GM21390 (cell line): ENCODE measurements around the gene CDKN2AIP.
A peak's percentile ranks its signal among the peaks of the same experiment; 100 is the strongest.

ENCODE experiments used
- ATAC-seq: cut with Tn5 transposase; IDR thresholded peaks from one replicate; pipeline ENCODE4 v1.9.1; 2021; ENCODE audit not compliant: unreplicated experiment

CDKN2AIP gene, protein sequence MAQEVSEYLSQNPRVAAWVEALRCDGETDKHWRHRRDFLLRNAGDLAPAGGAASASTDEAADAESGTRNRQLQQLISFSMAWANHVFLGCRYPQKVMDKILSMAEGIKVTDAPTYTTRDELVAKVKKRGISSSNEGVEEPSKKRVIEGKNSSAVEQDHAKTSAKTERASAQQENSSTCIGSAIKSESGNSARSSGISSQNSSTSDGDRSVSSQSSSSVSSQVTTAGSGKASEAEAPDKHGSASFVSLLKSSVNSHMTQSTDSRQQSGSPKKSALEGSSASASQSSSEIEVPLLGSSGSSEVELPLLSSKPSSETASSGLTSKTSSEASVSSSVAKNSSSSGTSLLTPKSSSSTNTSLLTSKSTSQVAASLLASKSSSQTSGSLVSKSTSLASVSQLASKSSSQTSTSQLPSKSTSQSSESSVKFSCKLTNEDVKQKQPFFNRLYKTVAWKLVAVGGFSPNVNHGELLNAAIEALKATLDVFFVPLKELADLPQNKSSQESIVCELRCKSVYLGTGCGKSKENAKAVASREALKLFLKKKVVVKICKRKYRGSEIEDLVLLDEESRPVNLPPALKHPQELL

DNA sequence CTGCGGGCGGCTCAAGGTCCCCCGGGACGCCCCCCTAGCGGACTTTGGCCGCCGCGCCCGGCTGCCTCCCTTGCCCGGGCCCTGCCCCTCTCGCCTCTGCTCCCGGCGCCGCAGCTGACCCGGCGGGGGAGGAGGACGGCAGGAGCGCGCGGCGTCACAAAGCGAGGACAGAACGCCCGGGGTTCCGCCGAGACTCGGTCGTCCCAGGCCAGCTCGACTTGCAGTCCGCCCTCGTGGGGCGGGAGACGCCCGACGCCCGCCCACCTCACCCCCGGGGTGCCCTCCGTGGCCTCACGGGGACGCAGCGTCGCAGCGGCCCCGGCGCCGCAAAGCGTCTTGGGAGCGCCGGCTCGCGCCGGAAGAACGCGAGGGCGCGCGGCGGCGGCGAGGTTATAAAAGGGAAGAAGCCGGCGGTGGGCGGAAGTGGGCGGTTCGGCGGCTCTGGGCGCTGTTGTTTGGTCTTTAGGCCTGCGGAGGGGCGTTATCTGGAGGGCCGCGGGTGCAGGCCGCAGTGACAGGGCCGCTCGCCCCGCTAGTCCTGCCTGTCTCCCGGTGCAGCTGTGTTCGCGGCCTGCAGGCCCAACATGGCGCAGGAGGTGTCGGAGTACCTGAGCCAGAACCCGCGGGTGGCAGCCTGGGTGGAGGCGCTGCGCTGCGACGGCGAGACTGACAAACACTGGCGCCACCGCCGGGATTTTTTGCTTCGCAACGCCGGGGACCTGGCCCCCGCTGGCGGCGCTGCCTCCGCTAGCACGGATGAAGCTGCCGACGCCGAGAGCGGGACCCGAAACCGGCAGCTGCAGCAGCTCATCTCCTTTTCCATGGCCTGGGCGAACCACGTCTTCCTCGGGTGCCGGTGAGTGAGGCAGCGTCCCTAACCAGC is at the start of gene CDKN2AIP:
CDKN2AIP (plus strand) TSS at position 423 of the 883 bp plus-strand sequence; CDS start at position 585, 162 bp downstream.
- ATAC-seq: peak; percentile 86

DNA sequence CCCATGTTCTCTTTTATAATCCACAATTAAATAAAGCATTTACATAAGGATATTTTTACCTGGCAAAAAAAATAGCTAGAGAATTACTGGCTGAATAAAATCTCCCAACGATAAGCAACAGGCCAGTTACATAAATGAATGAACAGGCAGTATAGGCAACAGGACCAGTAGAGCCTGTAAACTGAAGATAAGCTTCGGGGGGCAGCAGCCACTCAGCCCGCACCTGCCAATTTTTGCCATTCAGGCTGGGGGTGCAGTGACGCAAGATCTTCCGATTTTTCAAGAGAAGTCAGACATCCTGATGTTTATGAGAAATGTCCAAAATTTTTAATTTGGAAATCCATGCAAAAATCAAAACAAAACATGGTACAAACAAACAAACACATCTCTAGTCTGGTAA is 49.0 kb upstream of the CDKN2AIP start:
- ATAC-seq: no peak

DNA sequence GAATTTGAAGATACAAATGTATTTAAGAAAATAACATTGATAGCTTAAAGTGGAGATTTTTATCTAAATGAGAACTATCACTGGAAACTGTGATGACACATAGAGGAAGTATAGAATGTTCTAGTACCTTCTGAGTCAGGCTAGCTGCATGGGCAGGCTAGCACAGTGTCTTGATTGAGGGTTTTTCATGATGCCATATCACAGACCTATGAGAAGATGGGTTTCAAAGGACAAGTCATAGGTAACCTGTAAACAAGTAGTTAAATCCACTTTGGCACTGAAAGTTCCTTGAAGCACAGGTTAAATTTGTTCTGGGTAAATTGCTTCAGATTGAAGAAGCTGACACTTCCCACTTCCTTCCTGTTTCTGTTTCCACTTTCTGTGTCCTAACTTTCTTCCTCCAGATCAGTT is 48.2 kb upstream of the CDKN2AIP start:
- no peak for ATAC-seq

DNA sequence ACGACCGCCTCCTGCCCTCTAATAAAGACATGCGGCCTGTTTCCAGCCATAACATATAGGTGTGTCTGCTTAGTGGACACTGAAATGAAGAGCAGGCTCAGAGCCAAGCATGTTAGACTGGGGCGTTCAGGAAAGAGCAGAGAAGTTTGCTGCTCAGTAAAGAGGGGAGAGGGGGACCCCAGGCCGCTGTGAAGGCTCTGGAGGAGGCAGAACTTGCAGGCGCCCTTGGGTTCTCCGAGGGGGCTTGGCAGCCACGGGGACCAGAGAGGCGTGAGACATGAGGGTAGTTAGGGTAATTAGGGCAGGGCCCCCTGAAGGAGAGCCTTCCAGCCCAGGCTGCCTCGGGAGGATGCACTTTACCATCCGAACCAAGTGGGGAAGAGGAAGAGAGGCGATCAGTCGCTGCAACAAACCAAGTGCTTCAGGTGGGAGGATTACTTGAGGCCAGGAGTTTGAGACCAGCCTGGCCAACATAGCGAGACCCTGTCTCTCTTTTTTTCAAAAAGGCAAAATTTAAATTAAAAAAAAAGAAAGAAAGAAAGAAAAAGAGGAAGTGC is 46.6 kb upstream of the CDKN2AIP start:
- no peak for ATAC-seq

DNA sequence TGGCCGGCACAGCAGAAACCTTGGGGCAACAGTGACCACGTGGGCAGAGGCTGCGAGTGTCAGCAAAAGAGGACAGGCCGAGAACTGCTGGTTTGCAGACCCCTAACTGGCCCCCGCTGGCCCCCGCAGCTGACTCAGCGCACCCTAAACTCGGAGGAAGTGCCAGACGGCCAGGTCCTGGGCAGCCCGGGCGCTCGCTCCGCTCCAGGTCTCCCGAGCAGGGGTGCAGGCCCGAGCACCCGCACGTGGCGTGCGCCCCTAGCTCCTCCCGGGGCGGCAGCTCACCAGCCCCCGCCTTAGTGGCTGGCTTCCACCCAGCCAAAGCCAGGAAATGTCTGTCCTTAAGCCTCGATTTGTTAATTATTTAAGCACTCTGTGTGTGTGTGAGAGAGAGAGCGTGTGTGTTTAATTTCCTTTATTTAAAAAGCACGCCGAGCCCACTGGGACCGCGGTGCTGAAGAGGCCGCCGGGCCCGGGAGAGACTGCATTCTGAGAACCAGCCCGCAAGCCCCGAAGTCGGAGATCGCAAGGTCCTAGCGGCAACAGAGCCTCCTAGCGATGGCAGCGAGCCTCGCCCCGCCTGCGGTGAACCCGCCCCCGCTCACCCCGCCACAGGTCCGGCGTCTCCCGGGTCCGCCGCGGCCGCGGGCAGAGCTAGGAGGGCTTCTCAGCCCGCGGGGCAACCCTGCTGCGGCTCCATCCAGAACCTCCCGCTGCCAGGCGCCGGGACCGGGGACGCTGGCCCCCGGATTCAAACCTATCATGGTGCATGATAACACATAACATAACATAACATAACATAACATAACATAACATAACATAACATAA is 45.9 kb upstream of the CDKN2AIP start:
- peak; percentile 93 for ATAC-seq

DNA sequence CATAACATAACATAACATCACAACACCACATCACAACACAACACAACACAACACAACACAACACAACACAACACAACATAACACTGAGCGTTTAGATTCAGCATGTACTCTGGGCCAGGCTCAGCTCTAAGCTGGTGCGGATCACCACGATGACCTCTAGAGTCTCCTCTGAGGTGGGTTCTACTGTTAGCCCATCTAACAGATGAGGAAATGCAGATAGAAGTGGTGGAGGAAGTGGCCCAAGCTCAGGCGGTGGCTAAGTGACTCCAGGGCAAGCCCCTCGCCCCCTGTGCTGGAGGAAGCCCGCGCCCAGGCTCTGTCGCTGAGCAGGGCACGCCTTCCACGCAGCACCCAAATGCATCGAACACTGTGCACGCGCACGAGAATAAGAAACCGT is 45.3 kb upstream of the CDKN2AIP start:
- no peak for ATAC-seq

DNA sequence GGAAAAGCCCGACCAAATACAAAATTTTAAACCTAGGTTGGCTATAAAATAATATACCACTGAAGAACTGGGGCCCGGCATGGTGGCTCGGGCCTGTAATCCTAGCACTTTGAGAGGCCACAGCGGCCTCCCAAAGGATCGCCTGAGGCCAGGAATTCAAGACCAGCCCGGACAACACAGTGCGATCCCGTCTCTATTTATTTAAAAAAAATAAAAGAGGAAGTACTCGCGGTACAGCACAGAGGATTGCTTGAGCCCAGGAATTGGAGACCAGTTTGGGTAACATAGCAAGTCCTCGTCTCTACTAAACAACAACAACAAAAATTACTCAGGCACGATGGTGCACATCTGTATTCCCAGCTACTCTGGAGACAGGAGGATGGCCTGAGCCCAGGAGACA is 44.8 kb upstream of the CDKN2AIP start:
- no peak for ATAC-seq

DNA sequence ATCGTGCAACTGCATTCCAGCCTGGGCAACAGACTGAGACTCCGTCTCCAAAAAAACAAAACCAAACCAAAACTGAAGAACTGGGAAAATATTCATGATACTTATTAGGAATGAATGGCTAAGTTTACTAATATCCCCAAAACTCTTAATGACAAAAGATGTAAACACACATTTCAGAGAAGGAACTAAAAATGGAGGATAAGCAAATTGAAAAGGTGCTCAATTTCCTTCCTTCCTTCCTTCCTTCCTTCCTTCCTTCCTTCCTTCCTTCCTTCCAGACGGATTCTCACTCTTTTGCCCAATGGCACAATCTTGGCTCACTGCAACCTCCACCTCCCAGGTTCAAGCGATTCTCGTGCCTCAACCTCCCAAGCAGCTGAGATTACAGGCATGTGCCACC is 44.4 kb upstream of the CDKN2AIP start:
- ATAC-seq: no peak

DNA sequence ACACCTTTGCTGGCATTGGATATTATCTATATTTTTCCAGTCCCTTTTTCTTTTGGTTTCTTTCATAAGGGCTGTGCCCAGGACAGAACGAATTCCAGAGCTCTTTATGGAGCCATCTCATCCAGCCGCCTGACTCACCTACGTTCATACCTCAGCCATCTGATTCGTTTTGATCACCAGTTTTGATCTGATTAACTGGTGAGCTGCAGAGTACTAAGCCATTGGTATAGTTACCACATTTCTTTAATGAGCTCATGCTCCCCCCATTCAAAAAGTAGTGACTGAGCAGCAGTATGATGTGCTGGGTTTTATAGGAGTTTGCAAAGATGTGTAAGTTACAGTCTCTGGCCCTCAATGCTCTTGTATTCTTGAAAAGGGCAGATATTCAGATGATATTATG is 43.0 kb upstream of the CDKN2AIP start:
- no peak for ATAC-seq

DNA sequence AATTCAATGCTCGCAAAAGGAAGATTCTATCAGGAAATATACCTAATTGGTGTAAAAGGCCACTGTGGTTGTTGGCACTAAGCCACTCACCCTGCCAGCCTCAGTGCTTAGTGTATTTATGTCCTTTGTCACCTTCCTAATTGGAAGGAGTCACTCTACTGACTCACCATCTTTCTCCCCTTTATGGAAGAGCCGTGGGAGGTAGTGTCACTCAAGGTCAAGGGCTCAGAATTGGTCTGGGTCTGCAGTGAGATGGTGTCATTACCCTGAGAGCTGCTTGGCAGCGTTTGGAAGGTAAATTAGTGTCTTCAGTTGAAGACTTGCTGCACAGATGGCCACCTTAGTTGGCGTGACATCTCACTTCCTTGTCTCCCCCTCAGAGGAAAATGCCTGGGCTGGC is 41.7 kb upstream of the CDKN2AIP start:
- ATAC-seq: no peak

DNA sequence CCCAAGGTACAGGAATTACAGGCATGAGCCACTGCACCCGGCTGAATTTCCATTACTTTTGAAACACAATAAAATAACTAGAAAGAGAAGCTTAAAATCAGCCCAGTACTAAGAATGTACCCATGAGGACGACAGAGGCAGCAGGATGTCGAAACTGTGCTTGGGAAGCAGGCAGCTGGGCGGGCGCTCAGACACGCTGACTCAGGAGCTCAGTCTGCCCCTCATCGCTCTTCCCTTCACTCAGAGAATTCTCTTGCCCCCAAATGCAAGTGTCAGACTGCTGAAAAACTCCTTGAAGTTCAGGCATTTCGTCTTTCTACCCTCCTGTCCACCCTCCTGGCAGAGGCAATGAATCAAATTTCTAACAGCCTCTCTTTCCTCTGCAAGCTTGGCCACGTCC is 41.0 kb upstream of the CDKN2AIP start:
- no peak for ATAC-seq

DNA sequence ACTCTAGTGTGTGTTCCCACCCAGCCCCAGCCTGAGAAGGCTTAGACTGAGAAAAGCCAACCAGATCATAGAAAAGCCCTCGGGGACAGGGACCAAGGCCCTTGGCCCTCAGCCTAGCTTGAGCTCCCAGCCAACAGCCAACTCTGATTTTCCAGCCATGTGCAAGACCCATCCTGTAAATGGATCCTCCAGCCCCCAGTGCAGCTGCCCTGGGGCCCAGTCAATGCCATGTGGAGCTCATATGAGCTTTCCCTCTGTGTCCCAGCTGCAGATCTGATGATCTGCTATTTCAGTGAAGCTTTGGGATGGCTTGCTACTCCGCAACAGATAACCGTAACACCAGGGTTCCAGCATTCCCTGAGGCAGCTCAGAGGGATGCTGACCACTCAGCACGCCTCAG is 40.5 kb upstream of the CDKN2AIP start:
- no peak for ATAC-seq

DNA sequence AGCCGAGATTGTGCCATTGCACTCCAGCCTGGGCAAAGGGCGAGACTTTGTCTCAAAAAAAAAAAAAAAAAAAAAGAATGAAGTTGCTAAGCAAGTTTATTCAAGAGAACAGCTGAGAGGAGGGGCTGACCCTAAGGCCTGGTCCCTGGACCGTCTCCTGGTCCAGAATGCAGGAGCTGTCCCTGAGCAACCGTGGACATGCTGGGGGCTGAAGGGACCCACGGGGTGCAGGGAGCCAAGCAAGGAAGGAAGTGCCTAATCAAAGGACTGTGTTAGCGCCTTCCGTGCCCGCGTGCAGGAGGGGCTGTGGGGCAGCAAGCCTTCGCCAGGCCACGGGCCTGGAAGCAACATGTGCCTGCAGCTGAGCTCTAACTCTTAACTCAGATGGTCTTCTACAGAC is 39.1 kb upstream of the CDKN2AIP start:
- no peak for ATAC-seq

DNA sequence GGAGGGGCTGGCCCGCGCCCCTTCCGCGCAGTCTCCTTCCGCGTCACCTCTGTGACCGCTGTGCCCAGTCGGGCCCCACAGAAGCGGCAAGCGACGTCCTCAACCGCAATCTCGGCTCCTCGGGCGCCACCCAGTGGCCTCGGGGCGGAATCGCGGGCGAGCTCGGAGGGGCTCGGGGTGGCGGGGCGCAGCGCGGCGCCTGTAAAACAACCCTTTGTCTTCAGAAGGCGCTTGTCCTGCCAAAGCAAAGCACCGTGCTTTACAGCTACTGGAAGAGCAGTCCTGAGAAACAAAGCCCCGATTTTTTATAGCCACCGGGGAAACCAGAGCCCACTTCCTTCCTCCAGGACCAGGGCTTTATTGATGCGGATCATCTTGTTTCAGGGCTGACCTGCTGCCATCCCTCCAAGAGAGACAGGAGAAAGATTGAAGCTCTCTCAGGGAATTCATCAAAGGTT is 37.3 kb upstream of the CDKN2AIP start:
- ATAC-seq: peak; percentile 82

DNA sequence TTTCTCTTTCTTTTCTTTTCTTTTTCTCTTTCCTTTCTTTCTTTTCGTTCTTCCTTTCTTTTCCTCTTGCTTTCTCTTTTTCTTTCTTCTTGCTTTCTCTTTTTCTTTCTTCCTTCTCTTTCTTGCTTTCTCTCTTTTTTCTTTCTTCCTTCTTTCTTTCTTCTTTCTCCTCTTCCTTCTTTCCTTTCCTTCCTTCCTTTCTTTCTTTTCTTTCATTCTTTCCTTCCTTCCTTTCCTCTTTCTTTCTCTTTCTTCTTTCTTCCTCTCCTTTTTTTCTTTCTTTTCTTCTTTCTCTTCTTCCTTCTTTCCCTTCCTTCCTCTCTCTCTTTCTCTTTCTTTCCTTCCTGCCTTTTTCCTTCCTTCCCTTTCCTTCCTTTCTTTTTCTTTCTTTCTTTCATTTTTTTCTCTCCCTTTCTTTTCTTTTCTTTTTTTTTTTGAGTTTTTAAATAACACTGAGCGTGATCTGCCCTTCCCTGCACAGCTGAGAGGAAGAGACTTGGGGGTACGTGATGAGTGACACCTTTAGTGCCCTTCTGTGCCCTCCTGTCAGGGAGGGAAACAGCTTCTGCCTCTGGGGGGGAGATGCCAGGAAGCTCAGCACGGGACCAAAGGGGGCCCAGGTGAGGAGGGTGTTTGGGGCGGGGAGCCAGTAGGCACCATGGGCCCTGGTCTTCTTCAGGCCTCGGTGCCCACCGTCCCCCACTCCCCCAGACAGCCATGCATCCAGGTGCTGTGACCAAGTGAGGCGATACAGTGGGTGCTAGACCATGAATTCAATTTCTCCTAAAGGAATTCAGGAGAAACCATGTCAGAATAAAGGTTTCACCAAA is 36.6 kb upstream of the CDKN2AIP start:
- no peak for ATAC-seq

DNA sequence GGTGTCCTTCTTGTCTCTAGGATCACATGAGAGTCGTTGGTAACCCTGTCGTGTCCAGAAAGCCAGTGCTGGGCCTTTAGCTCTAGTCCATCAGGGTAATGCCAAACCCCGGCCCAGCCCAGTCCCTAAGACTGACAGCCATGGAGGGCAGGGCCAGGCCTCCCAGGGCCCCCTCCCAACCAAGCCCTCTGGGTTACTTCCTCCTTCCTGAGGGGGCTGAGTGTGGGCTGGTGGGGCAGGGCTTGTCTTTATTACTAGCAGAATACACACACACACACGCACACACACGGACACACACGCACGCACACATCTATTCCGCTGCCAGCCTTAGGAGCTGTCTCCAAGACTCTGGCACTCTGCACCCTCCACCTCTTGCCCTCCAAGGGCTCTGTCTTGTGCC is 35.6 kb upstream of the CDKN2AIP start:
- ATAC-seq: no peak

DNA sequence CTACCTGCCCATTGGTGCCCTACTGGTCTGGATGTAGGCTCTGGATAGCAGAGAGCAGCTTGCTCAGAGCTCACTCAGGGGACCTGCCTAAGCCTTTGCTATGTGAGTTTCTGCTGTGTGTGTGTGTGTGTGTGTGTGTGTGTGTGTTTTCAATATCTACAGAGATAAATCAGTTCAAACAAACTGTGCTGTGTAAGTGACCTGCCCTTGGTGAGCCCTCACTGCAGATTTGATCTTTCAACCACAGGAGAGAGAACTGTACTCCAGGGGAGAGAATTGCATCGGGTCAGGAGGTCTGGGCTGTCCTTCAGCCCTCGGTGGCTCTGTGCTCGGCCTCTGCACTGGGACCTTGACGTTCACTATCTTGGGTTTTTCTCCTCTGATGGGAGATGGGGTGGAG is 35.0 kb upstream of the CDKN2AIP start:
- no peak for ATAC-seq

DNA sequence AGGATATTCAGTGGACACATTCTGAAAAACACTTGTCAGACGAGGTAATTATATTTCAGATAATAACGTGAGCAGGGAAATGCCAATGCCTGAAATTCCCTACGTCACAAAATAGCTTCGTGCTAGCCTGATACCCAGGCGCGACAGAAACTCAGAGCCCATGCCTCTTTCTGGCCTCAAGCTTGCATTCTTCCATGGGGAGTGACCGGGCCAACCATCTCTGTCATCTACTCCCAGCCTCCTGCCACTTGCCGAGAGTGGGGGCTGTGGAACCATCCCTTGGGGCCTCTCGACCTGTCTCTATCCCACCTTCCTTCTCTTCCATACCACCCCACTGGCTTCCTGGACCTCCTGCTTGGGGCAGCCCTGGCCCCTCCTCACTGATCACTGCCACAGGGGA is 34.5 kb upstream of the CDKN2AIP start:
- ATAC-seq: no peak

DNA sequence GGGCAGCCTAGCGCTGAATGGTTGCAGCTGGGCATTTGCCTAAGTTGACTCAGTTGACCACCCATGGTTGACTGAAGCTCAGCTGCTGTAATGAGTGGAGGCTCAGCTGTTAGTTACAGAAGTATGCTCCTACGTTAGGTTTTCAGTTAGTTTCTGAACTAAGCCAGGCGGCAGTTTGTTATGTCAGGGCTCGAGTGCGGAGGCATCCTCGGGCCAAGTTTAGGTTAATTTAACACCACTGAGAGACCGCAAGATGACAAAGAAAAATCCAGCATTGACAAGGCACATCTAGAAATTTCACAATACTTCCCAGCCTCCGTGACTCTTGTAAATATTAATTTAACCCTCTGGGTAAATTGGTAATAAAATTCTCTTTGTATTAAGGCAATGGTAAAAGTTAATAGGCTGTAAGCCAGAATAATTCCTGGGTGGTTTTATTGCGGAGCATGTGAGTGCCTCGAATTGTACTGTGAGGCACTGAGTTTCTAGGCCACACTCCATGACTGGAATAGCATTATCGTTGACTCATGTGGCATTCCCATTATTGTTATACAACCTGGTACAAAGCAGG is 33.1 kb upstream of the CDKN2AIP start:
- peak; percentile 80 for ATAC-seq
